ENCODE data around the gene ZNF185. TPM values are rescaled to one million over a fixed set of nuclear protein-coding genes. Genes with fewer than 3 reads are reported as not detected.

The ZNF185 gene
- total RNA-seq, 1 donor = 3.9 TPM

DNA sequence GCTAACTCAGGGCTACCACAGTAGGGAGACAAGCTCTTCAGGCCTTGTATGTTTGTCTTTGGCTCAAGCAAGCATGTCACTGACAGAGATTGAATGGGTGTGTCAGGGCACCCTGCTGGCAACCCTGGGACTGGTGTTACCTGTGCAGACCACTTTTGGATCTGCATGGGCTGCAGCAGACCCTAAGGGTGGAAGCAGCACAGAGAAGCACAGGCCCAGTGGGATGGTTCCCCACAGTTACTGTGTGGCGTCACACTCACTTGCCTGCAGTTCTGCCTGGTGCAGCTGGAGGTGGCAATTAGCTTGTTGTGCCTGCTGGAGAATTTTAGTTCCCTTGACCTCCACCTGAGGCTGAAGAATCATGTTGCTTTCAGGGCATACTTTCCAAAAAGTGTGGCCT is 46.0 kb downstream of the ZNF185 start:
- DNase-seq (ENCODE audit: low read depth) = no peak
- TF ChIP-seq CTCF (IDR thresholded peaks at IDR 0.05; ENCODE audit: insufficient read depth, low read depth, low read length) = no peak
- H3K4me3 ChIP-seq (ENCODE audit: low read depth, low read length) = no peak overlapping the region

- no peak for DNase-seq (ENCODE audit: low read depth)
- no peak overlapping the region for H3K4me3 ChIP-seq (ENCODE audit: low read depth, low read length)
- no peak for TF ChIP-seq CTCF (IDR thresholded peaks at IDR 0.05; ENCODE audit: insufficient read depth, low read depth, low read length)
These were observed 47.4 kb downstream of the ZNF185 start for GRCh38 chrX:152945021-152945979.

GRCh38 chrX:152946681-152947080 is 48.8 kb downstream of the ZNF185 start:
- DNase-seq (ENCODE audit: low read depth) = no peak
- no peak for TF ChIP-seq CTCF (IDR thresholded peaks at IDR 0.05; ENCODE audit: insufficient read depth, low read depth, low read length)
- H3K4me3 ChIP-seq (ENCODE audit: low read depth, low read length) = no peak overlapping the region

Other genes with a start within 250 kb of the ZNF185 start
- not detected in 2 replicates for gene MAGEA3, start 199.3 kb upstream of the ZNF185 start, total RNA-seq
- not detected in 2 replicates for gene CSAG2, start 188.8 kb upstream of the ZNF185 start, total RNA-seq
- gene MAGEA2B, start 183.4 kb upstream of the ZNF185 start, total RNA-seq = not detected in 2 replicates
- not detected in 2 replicates for gene CSAG1, start 164.3 kb upstream of the ZNF185 start, total RNA-seq
- gene MAGEA12, start 164.3 kb upstream of the ZNF185 start, total RNA-seq = not detected in 2 replicates
- not detected in 2 replicates for gene MAGEA2, start 144.2 kb upstream of the ZNF185 start, total RNA-seq
- not detected in 2 replicates for gene CSAG3, start 138.8 kb upstream of the ZNF185 start, total RNA-seq
- gene MAGEA6, start 128.4 kb upstream of the ZNF185 start, total RNA-seq = not detected in 2 replicates
- 39.9 and 46.2 TPM in 2 replicates for gene CETN2, start 67.3 kb upstream of the ZNF185 start, total RNA-seq
- gene NSDHL, start 67.0 kb upstream of the ZNF185 start, total RNA-seq = 23.8 and 28.5 TPM in 2 replicates
- gene PNMA5, start 96.0 kb downstream of the ZNF185 start, total RNA-seq = 0.64 TPM in 1 of 2 replicates, not detected in the other
- gene PNMA3, start 158.4 kb downstream of the ZNF185 start, total RNA-seq = under 0.01 TPM in 1 of 2 replicates, not detected in the other
- gene PNMA6A, start 174.4 kb downstream of the ZNF185 start, total RNA-seq = 0.32 and 0.43 TPM in 2 replicates